MM.1S (cell line): Measurements from ENCODE around the gene ZSCAN5A.
"Not testable (repeated sequence)": the region's sequence is repeated elsewhere in the genome, so short reads cannot be mapped to it uniquely, and the experiment has no call there.

ENCODE experiments used
- DNase-seq: peaks from one replicate; pipeline ENCODE4 v3.0.0-alpha.2; 2015
- H2AFZ ChIP-seq: fragments of 300-600 bp; sonication (generic); 2 replicates; pipeline ENCODE4 v1.6.0; 2016; ENCODE audit warnings: antibody characterized with exemption, low read length
- H3F3A ChIP-seq: fragments of 300-600 bp; sonication (generic); 2 replicates; pipeline ENCODE4 v1.6.1; 2016; ENCODE audit warnings: mild to moderate bottlenecking, antibody characterized with exemption, low read length, moderate library complexity, mixed read lengths; ENCODE audit not compliant: insufficient read depth
- H3K27ac ChIP-seq: fragments of 300-600 bp; sonication (generic); 2 replicates; pipeline ENCODE4 v1.5.1; 2016; ENCODE audit warnings: mild to moderate bottlenecking, low read length
- H3K27me3 ChIP-seq: fragments of 300-600 bp; sonication (generic); replicated peaks from 2 replicates; pipeline ENCODE4 v1.6.0; 2016; ENCODE audit warnings: low read length; ENCODE audit not compliant: insufficient read depth
- H3K36me3 ChIP-seq: fragments of 300-600 bp; sonication (generic); replicated peaks from 2 replicates; pipeline ENCODE4 v1.6.1; 2016; ENCODE audit warnings: mild to moderate bottlenecking, low read length, mixed read lengths; ENCODE audit not compliant: insufficient read depth
- H3K4me1 ChIP-seq: fragments of 300-600 bp; sonication (generic); 2 replicates; pipeline ENCODE4 v1.6.1; 2016; ENCODE audit warnings: low read length, mixed read lengths
- H3K4me2 ChIP-seq: fragments of 300-600 bp; sonication (generic); 2 replicates; pipeline ENCODE4 v1.6.0; 2016; ENCODE audit warnings: low read depth, low read length
- H3K4me3 ChIP-seq: fragments of 300-600 bp; sonication (generic); 2 replicates; pipeline ENCODE4 v1.5.1; 2016; ENCODE audit warnings: low read length, mixed read lengths
- H3K79me2 ChIP-seq: fragments of 300-600 bp; sonication (generic); 2 replicates; pipeline ENCODE4 v1.6.1; 2016; ENCODE audit warnings: mixed run types, low read length, mixed read lengths
- H3K9ac ChIP-seq: fragments of 300-600 bp; sonication (generic); 2 replicates; pipeline ENCODE4 v1.6.1; 2016; ENCODE audit warnings: low read length, mixed read lengths
- H3K9me2 ChIP-seq: fragments of 300-600 bp; sonication (generic); replicated peaks from 2 replicates; pipeline ENCODE4 v1.6.1; 2016; ENCODE audit warnings: mild to moderate bottlenecking, low read length, mixed read lengths; ENCODE audit not compliant: insufficient read depth
- H3K9me3 ChIP-seq: fragments of 300-600 bp; sonication (generic); replicated peaks from 2 replicates; pipeline ENCODE4 v1.6.1; 2016; ENCODE audit warnings: mild to moderate bottlenecking, low read length, mixed read lengths; ENCODE audit not compliant: insufficient read depth
- H4K20me1 ChIP-seq: fragments of 300-600 bp; sonication (generic); 2 replicates; pipeline ENCODE4 v1.6.1; 2016; ENCODE audit warnings: mild to moderate bottlenecking, low read length, moderate library complexity, mixed read lengths; ENCODE audit not compliant: insufficient read depth
- CTCF ChIP-seq: fragments of 300-600 bp; sonication (generic); IDR thresholded peaks from 2 replicates; pipeline ENCODE4 v1.5.1; 2016; ENCODE audit warnings: antibody characterized with exemption, low read length, mixed read lengths
- EZH2 ChIP-seq: fragments of 300-600 bp; sonication (generic); optimal IDR thresholded peaks from 2 replicates; pipeline ENCODE3; 2017; ENCODE audit warnings: low read depth, mild to moderate bottlenecking, antibody characterized with exemption, low read length, mixed read lengths
- EZH2phosphoT487 ChIP-seq: fragments of 300-600 bp; sonication (generic); IDR thresholded peaks from 2 replicates; pipeline ENCODE4 v1.6.1; 2018; ENCODE audit warnings: antibody characterized with exemption, low read length

Gene ZSCAN5A

GRCh38 chr19:56209091-56209490 lies 105.5 kb downstream of the ZSCAN5A start:
- Histone ChIP-seq H3K79me2 (no peaks in the 10 kb centered on the region), H3F3A (no peaks in the 10 kb centered on the region), H3K9me3 (no peaks in the 10 kb centered on the region), H3K4me1 (no peaks in the 10 kb centered on the region), H3K27me3 (peaks cover 43% of the 10 kb centered on the region), H3K27ac (no peak overlapping the region), H3K4me3 (no peak overlapping the region), H2AFZ (no peak overlapping the region), H3K9ac (no peak overlapping the region), H3K36me3 (no peaks in the 10 kb centered on the region), H3K9me2 (no peaks in the 10 kb centered on the region), H4K20me1 (no peaks in the 10 kb centered on the region), H3K4me2 (no peak overlapping the region)
- DNase-seq: no peak
- no peak for TF ChIP-seq EZH2phosphoT487
- no peak for TF ChIP-seq CTCF
- TF ChIP-seq EZH2: no peak

GRCh38 chr19:56207581-56207980 lies 107.1 kb downstream of the ZSCAN5A start:
- H3K36me3 ChIP-seq, H3K9me3 ChIP-seq, H3K4me1 ChIP-seq, DNase-seq, H3K4me3 ChIP-seq, H3K9ac ChIP-seq, H3K9me2 ChIP-seq, H4K20me1 ChIP-seq, H3F3A ChIP-seq, H2AFZ ChIP-seq, H3K27ac ChIP-seq, H3K4me2 ChIP-seq, H3K79me2 ChIP-seq: not testable (repeated sequence)
- H3K27me3 ChIP-seq: peaks cover 44% of the 10 kb centered on the region

GRCh38 chr19:56201973-56202372 lies 112.7 kb downstream of the ZSCAN5A start, which contains the start of gene ZSCAN5C:
Gene ZSCAN5C (plus strand): TSS chr19:56202273. CDS start chr19:56205914, 3,641 bp downstream.
- Histone ChIP-seq H3K27ac (no peak within 1 kb of the TSS), H3K27me3 (peaks cover 61% of the 10 kb centered on the region), H3K4me3 (no peak within 1 kb of the TSS), H2AFZ (no peak within 1 kb of the TSS), H3F3A (no peaks in the 10 kb centered on the region), H3K9me2 (no peaks in the 10 kb centered on the region), H3K4me1 (no peaks in the 10 kb centered on the region), H3K36me3 (no peaks in the 10 kb centered on the region), H3K4me2 (no peak within 1 kb of the TSS), H4K20me1 (no peaks in the 10 kb centered on the region), H3K9ac (no peak within 1 kb of the TSS), H3K79me2 (no peaks in the 10 kb centered on the region), H3K9me3 (no peaks in the 10 kb centered on the region)
- DNase-seq: no peak
- TF ChIP-seq CTCF: no peak
- TF ChIP-seq EZH2phosphoT487: no peak
- no peak for TF ChIP-seq EZH2

GRCh38 chr19:56199687-56200086 lies 115.0 kb downstream of the ZSCAN5A start:
- Histone ChIP-seq H2AFZ (no peak overlapping the region), H3K9me3 (no peaks in the 10 kb centered on the region), H3K36me3 (no peaks in the 10 kb centered on the region), H3K27ac (no peak overlapping the region), H4K20me1 (no peaks in the 10 kb centered on the region), H3K4me3 (no peak overlapping the region), H3K4me1 (no peaks in the 10 kb centered on the region), H3F3A (no peaks in the 10 kb centered on the region), H3K79me2 (no peaks in the 10 kb centered on the region), H3K4me2 (no peak overlapping the region), H3K27me3 (peaks cover 68% of the 10 kb centered on the region), H3K9me2 (no peaks in the 10 kb centered on the region), H3K9ac (no peak overlapping the region)
- no peak for DNase-seq
- TF ChIP-seq CTCF (no peak), EZH2phosphoT487 (no peak), EZH2 (no peak)

- H3K4me2 ChIP-seq, H3F3A ChIP-seq, H3K9me3 ChIP-seq, H3K79me2 ChIP-seq, H3K9me2 ChIP-seq, H2AFZ ChIP-seq, H3K36me3 ChIP-seq, H3K4me1 ChIP-seq, H3K9ac ChIP-seq, H3K27ac ChIP-seq, H4K20me1 ChIP-seq, DNase-seq, H3K4me3 ChIP-seq: not testable (repeated sequence)
- peaks cover 66% of the 10 kb centered on the region for H3K27me3 ChIP-seq
These were observed 117.0 kb downstream of the ZSCAN5A start, which contains the start of gene ZSCAN5B for GRCh38 chr19:56197646-56198045. Gene ZSCAN5B (minus strand): TSS chr19:56197783. CDS start chr19:56193052, 4,731 bp downstream.
